Activated B cell treated with CpG ODN at 0.5 μM for 24 hours (primary cell): ENCODE measurements around the gene VOPP1. TPM values are rescaled to one million over a fixed set of nuclear protein-coding genes. Genes with fewer than 3 reads are reported as not detected.

ENCODE experiments used
- ATAC-seq: fragments of 200-7000 bp; cut with Tn5 transposase; one replicate; pipeline ENCODE4 v1.10.0; 2021; ENCODE audit warnings: low read depth, mild to moderate bottlenecking, moderate library complexity
- CTCF ChIA-PET: fragments of 350-600 bp; sonication (Branson Sonifier 250); formaldehyde crosslinking; loops from one replicate; lab custom pipeline; 2021; ENCODE audit warnings: antibody characterized with exemption; lab: Charles Lee
- POLR2A ChIA-PET: fragments of 350-600 bp; sonication (Branson Sonifier 250); formaldehyde crosslinking; loops from one replicate; lab custom pipeline; 2021; ENCODE audit warnings: antibody characterized with exemption; lab: Charles Lee
- DNase-seq: peaks from one replicate; pipeline ENCODE4 v3.0.0; 2022
- H3K27ac Mint-ChIP-seq: one replicate; pipeline ENCODE4 v1.8.0; 2020; ENCODE audit warnings: mixed read lengths
- H3K27me3 Mint-ChIP-seq: one replicate; pipeline ENCODE4 v1.8.0; 2021; ENCODE audit warnings: mixed read lengths
- H3K36me3 Mint-ChIP-seq: one replicate; pipeline ENCODE4 v1.8.0; 2021; ENCODE audit warnings: low read depth, mixed read lengths
- H3K4me1 Mint-ChIP-seq: one replicate; pipeline ENCODE4 v1.8.0; 2021; ENCODE audit warnings: mixed read lengths
- H3K4me3 Mint-ChIP-seq: one replicate; pipeline ENCODE4 v1.8.0; 2020; ENCODE audit warnings: mild to moderate bottlenecking, mixed read lengths
- H3K9me3 Mint-ChIP-seq: one replicate; pipeline ENCODE4 v1.8.0; 2020; ENCODE audit warnings: mixed read lengths
- intact Hi-C: fragments of 100-400 bp; cut with micrococcal nuclease; formaldehyde crosslinking; loops from one replicate; pipeline ENCODE4 v1.15.1; 2024
- total RNA-seq: library from RNA; stranded (reverse); gene quantifications from 2 replicates; pipeline ENCODE4 v1.2.3, GENCODE V29; 2022
- TF ChIP-seq, protein P1 (sequence below): fragments of 200-600 bp; IDR thresholded peaks from one replicate; pipeline ENCODE4 v1.8.0; 2022; ENCODE audit warnings: antibody characterized with exemption, mild to moderate bottlenecking

The VOPP1 gene
- total RNA-seq, 1 donor from 2014 or later: 438 TPM

DNA sequence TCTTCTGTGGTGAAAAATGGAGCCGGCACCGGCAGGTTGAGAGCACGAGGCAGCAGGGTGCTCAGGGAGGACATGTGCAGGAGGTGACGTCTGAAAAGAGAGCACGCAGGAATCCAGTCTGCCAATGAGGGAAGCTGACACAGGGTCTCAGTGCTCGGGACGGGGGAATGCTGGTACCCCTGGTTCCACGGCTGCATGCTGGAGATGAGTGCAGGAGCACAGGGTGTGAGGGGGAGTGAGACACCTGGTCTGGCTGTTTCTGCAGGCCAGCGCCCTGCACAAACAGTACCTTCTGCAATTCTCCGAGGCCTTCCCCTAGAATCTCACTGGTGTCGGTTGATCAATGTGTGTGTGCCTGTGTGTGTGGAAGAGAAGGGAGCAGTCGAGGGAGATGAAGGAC is 72.7 kb downstream of the VOPP1 start:
- no peaks in the 10 kb centered on the region for H3K9me3 Mint-ChIP-seq
- H3K36me3 Mint-ChIP-seq: peaks cover 93% of the 10 kb centered on the region
- POLR2A ChIA-PET: no interaction called here
- CTCF ChIA-PET: no interaction called here
- H3K27me3 Mint-ChIP-seq: no peaks in the 10 kb centered on the region
- peaks cover 43% of the 10 kb centered on the region for H3K4me1 Mint-ChIP-seq
- ATAC-seq (no peak), DNase-seq (no peak)
- peak overlapping the region; percentile 1 for H3K27ac Mint-ChIP-seq
- H3K4me3 Mint-ChIP-seq: no peak overlapping the region
- TF ChIP-seq, protein P1, sequence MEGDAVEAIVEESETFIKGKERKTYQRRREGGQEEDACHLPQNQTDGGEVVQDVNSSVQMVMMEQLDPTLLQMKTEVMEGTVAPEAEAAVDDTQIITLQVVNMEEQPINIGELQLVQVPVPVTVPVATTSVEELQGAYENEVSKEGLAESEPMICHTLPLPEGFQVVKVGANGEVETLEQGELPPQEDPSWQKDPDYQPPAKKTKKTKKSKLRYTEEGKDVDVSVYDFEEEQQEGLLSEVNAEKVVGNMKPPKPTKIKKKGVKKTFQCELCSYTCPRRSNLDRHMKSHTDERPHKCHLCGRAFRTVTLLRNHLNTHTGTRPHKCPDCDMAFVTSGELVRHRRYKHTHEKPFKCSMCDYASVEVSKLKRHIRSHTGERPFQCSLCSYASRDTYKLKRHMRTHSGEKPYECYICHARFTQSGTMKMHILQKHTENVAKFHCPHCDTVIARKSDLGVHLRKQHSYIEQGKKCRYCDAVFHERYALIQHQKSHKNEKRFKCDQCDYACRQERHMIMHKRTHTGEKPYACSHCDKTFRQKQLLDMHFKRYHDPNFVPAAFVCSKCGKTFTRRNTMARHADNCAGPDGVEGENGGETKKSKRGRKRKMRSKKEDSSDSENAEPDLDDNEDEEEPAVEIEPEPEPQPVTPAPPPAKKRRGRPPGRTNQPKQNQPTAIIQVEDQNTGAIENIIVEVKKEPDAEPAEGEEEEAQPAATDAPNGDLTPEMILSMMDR: no peak
- intact Hi-C loops: no loop called here

DNA sequence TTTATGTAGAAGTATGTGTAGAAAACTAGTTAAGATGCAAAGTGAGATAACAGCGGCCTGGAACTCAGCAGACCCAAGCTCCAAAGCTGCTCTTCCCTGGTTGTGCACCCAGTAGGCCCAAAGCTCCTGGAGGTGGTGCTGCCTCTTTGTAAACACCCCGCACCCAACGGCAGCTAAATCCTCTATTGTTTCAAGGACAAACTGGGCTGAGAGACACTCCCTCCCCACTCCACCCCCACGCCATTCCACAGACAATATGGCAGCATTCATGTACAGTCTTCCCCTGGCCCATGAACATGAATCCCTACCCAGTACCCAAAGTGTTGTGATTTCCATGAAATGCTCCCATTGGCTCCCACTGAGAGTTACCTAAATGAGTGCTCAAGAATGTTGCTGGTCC is 73.5 kb downstream of the VOPP1 start:
- POLR2A ChIA-PET: interaction anchor here (0.9 kb wide), 1 partner anchor 10 kb away, joined by 3 read pairs; no protein-coding TSS in a partner anchor
- intact Hi-C loops: no loop called here

DNA sequence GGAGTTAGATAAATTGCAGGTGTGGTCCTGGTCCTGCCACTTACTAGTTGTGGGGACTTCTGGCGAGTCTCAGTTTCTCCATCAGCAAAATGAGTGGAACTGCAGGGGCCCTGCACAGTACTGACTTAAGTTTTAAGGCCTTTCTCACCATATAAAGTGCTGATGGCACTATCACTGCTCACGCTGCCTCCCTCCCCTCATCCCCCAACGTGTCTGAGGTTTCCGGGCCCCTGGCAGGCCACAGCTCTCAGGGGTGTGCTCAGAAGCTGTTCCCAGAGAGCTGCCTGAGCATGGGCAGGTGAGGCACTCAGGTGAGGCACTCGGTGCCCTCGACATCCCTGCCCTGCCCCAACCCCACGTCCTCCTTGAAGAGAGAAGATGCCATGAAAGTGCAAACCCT is 74.2 kb downstream of the VOPP1 start:
- Mint-ChIP-seq H3K4me1 (peaks cover 32% of the 10 kb centered on the region), H3K27ac (no peak overlapping the region), H3K27me3 (no peaks in the 10 kb centered on the region), H3K4me3 (no peak overlapping the region), H3K36me3 (peaks cover 92% of the 10 kb centered on the region), H3K9me3 (no peaks in the 10 kb centered on the region)
- DNase-seq: no peak
- ChIA-PET POLR2A (interaction anchor here (0.9 kb wide), 1 partner anchor 9 kb away, joined by 3 read pairs; no protein-coding TSS in a partner anchor), CTCF (no interaction called here)
- intact Hi-C loops: no loop called here
- TF ChIP-seq, protein P1: no peak
- no peak for ATAC-seq

More for the DNA sequence above, 73.5 kb downstream of the VOPP1 start:
- no peak overlapping the region for H3K4me3 Mint-ChIP-seq
- peaks cover 37% of the 10 kb centered on the region for H3K4me1 Mint-ChIP-seq
- no peaks in the 10 kb centered on the region for H3K9me3 Mint-ChIP-seq
- ATAC-seq: no peak
- no peak for DNase-seq
- no peak overlapping the region for H3K27ac Mint-ChIP-seq
- H3K27me3 Mint-ChIP-seq: no peaks in the 10 kb centered on the region
- TF ChIP-seq, protein P1: no peak
- CTCF ChIA-PET: no interaction called here
- peaks cover 90% of the 10 kb centered on the region for H3K36me3 Mint-ChIP-seq

DNA sequence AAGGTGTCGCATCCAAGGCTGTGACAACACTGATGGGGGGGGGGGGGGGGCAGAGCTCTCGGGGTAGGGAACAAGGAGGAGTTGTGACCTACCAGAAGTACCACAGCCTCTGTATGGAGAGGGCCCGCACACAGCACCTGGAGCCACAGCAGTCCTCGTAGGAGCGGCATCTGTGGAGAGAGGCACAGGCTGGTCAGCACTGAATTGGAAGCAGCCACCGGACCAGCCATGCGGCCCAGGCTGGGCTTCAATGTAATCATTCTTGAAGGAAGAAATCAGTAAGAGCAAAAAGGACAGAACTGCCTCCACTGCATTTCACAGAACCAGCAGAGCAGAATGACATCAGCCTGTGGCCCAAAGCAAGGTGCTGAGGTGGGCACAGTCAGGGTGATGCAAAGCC is 74.8 kb downstream of the VOPP1 start:
- POLR2A ChIA-PET: interaction anchor here (0.7 to 2.5 kb wide), 2 partner anchors 15 to 35 kb away, joined by 7 to 13 read pairs; no protein-coding TSS in a partner anchor
- TF ChIP-seq, protein P1: no peak
- Mint-ChIP-seq H3K4me3 (no peak overlapping the region), H3K27me3 (no peaks in the 10 kb centered on the region), H3K27ac (peak overlapping the region; percentile 35), H3K9me3 (no peaks in the 10 kb centered on the region), H3K36me3 (peaks cover 92% of the 10 kb centered on the region), H3K4me1 (peaks cover 30% of the 10 kb centered on the region)
- ATAC-seq (no peak), DNase-seq (no peak)
- intact Hi-C loops: no loop called here
- CTCF ChIA-PET: no interaction called here

DNA sequence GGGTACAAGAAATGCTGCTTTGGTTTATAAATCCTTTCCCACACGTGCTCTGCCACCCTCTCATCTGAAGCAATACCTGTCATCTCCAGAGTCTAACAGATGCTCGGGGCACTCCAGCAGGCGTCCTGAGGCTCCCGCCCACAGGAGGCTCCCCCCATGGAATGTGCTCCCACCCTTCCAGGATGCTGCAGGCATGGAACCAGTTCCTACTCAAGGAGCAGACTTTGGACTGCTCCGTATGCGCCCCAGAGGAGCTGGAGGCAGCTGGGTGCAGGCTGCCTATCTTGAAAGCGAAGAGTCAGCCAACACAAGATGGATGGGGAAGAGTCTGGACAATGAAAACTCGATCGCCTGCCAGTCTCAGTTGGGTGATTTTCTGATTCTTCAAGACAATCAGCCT is 75.4 kb downstream of the VOPP1 start:
- ChIA-PET POLR2A (interaction anchor here (0.7 to 2.5 kb wide), 2 partner anchors 14 to 36 kb away, joined by 7 to 13 read pairs; no protein-coding TSS in a partner anchor), CTCF (no interaction called here)
- H3K4me3 Mint-ChIP-seq: no peak overlapping the region
- ATAC-seq (no peak), DNase-seq (no peak)
- intact Hi-C loops: no loop called here
- peaks cover 25% of the 10 kb centered on the region for H3K4me1 Mint-ChIP-seq
- TF ChIP-seq, protein P1: no peak
- peaks cover 92% of the 10 kb centered on the region for H3K36me3 Mint-ChIP-seq
- no peak overlapping the region for H3K27ac Mint-ChIP-seq
- H3K27me3 Mint-ChIP-seq: no peaks in the 10 kb centered on the region
- H3K9me3 Mint-ChIP-seq: no peaks in the 10 kb centered on the region
